ENCODE measurements around the gene POLR1E.

POLR1E gene

DNA sequence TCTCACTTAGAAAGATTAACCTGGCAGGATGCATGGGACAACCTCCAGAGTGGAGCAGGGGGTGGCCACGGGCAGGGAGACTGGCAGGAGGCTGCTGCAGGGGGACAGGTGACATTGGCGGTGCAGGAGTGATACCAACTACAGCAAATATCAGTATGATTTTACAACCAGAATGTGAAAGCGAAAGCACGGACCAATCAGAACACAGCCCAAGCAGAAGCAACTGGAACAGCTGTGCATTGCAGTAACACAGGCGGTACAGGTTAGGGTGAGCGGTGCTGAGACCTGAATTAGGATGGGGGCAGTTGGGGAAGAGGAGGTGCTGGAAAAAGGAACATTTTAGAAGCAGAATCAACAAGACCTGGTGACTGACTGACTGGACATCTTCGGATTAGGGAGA, 29.3 kb downstream of the POLR1E start:
- in situ Hi-C loops (cut with HindIII; ENCODE audit: low sequenced_read_pairs) = loop anchor here (5.0 kb wide), 1 partner anchor 42 kb away; no protein-coding TSS in a partner anchor
- no peak for TF ChIP-seq CTCF (IDR thresholded peaks at IDR 0.05; ENCODE audit: low read depth, low read length, missing control alignments)
- no peak overlapping the region for H3K4me3 ChIP-seq (ENCODE audit: low read depth, low read length)
- DNase-seq (ENCODE audit: low read depth) = no peak

GRCh38 chr9:37515620-37516258, 30.0 kb downstream of the POLR1E start:
- no peak overlapping the region for H3K4me3 ChIP-seq (ENCODE audit: low read depth, low read length)
- TF ChIP-seq CTCF (IDR thresholded peaks at IDR 0.05; ENCODE audit: low read depth, low read length, missing control alignments) = no peak
- in situ Hi-C loops (cut with HindIII; ENCODE audit: low sequenced_read_pairs) = no loop called here
- DNase-seq (ENCODE audit: low read depth) = no peak

- H3K4me3 ChIP-seq (ENCODE audit: low read depth, low read length) = no peak overlapping the region
- in situ Hi-C loops (cut with HindIII; ENCODE audit: low sequenced_read_pairs) = no loop called here
- TF ChIP-seq CTCF (IDR thresholded peaks at IDR 0.05; ENCODE audit: low read depth, low read length, missing control alignments) = no peak
- DNase-seq (ENCODE audit: low read depth) = no peak
Measured at GRCh38 chr9:37517923-37518322, 32.2 kb downstream of the POLR1E start.

GRCh38 chr9:37520641-37521040, 34.9 kb downstream of the POLR1E start:
- DNase-seq (ENCODE audit: low read depth) = no peak
- no peak for TF ChIP-seq CTCF (IDR thresholded peaks at IDR 0.05; ENCODE audit: low read depth, low read length, missing control alignments)
- H3K4me3 ChIP-seq (ENCODE audit: low read depth, low read length) = no peak overlapping the region
- in situ Hi-C loops (cut with HindIII; ENCODE audit: low sequenced_read_pairs) = no loop called here

DNA sequence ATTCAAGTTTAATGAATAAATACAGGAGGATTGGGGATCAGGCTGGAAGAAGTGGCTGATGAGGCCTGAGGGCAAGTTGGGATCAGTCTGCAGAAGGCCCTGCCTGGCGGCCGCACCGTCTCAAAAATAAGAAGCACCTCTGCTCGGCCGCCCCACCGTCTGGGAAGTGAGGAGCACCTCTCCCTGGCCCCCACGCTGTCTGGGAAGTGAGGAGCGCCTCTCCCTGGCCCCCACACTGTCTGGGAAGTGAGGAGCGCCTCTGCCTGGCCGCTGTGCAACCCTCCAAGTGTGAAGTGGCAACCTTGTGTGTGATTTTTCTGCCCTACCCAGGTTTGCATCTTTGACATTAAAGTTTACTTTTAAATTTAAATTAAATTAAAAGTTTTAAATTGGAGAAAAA, 35.4 kb downstream of the POLR1E start:
- no peak overlapping the region for H3K4me3 ChIP-seq (ENCODE audit: low read depth, low read length)
- TF ChIP-seq CTCF (IDR thresholded peaks at IDR 0.05; ENCODE audit: low read depth, low read length, missing control alignments) = no peak
- in situ Hi-C loops (cut with HindIII; ENCODE audit: low sequenced_read_pairs) = no loop called here
- DNase-seq (ENCODE audit: low read depth) = no peak

DNA sequence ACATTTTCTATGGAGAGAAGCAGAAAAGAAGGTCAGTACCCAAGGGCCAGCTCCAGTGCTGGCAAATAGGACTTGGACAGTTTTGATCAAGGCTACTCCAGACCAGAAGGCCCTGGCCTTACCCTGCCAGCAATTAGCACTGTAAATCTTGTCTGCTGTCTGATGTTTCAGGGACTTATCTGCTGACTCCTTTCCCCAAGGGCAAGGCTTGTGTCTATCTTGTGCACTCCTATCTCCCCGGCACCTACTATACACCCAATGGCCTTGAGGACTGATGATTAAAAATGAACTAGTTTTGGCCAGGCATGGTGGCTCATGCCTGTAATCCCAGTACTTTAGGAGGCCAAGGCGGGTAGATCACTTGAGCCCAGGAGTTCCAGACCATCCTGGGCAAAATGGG, 37.2 kb downstream of the POLR1E start:
- DNase-seq (ENCODE audit: low read depth) = no peak
- no peak for TF ChIP-seq CTCF (IDR thresholded peaks at IDR 0.05; ENCODE audit: low read depth, low read length, missing control alignments)
- H3K4me3 ChIP-seq (ENCODE audit: low read depth, low read length) = no peak overlapping the region
- in situ Hi-C loops (cut with HindIII; ENCODE audit: low sequenced_read_pairs) = no loop called here
